Measurements from ENCODE around the gene PPP6R1. TPM values are rescaled to one million over a fixed set of nuclear protein-coding genes. Genes with fewer than 3 reads are reported as not detected.
A peak's percentile ranks its signal among the peaks of the same experiment; 100 is the strongest.

PPP6R1 gene
- total RNA-seq, 1 donor from 2014 or later: 64.6 TPM

- no peak for DNase-seq (ENCODE audit: low read depth)
Measured at GRCh38 chr19:55245236-55245904, 13.4 kb downstream of the PPP6R1 start.

- no peak for DNase-seq (ENCODE audit: low read depth)
Measured at GRCh38 chr19:55244004-55244680, 14.7 kb downstream of the PPP6R1 start.

GRCh38 chr19:55242517-55242916, 16.3 kb downstream of the PPP6R1 start:
- DNase-seq (ENCODE audit: low read depth): peak; percentile 50

GRCh38 chr19:55241935-55242464, 16.8 kb downstream of the PPP6R1 start:
- no peak for DNase-seq (ENCODE audit: low read depth)

- DNase-seq (ENCODE audit: low read depth): no peak
Measured at GRCh38 chr19:55241143-55241934, 17.5 kb downstream of the PPP6R1 start.

GRCh38 chr19:55240713-55241020, 18.1 kb downstream of the PPP6R1 start:
- no peak for DNase-seq (ENCODE audit: low read depth)

GRCh38 chr19:55239004-55239403, 19.8 kb downstream of the PPP6R1 start:
- no peak for DNase-seq (ENCODE audit: low read depth)

- no peak for DNase-seq (ENCODE audit: low read depth)
Measured at GRCh38 chr19:55238030-55238429, 20.8 kb downstream of the PPP6R1 start.

GRCh38 chr19:55232986-55233385, 25.8 kb downstream of the PPP6R1 start:
- no peak for DNase-seq (ENCODE audit: low read depth)

GRCh38 chr19:55232286-55232602, 26.6 kb downstream of the PPP6R1 start:
- DNase-seq (ENCODE audit: low read depth): no peak

- DNase-seq (ENCODE audit: low read depth): no peak
Measured at GRCh38 chr19:55231391-55232285, 27.2 kb downstream of the PPP6R1 start.

- DNase-seq (ENCODE audit: low read depth): no peak
Measured at GRCh38 chr19:55230780-55231179, 28.0 kb downstream of the PPP6R1 start.

- DNase-seq (ENCODE audit: low read depth): no peak
Measured at GRCh38 chr19:55230329-55230728, 28.5 kb downstream of the PPP6R1 start.

- no peak for DNase-seq (ENCODE audit: low read depth)
Measured at GRCh38 chr19:55229789-55230182, 29.0 kb downstream of the PPP6R1 start.

GRCh38 chr19:55229145-55229788, 29.6 kb downstream of the PPP6R1 start:
- no peak for DNase-seq (ENCODE audit: low read depth)

- DNase-seq (ENCODE audit: low read depth): no peak
Measured at GRCh38 chr19:55228403-55229031, 30.3 kb downstream of the PPP6R1 start, which contains the start of gene TMEM86B. TMEM86B (minus strand) TSS chr19:55228763; CDS start chr19:55228741, 22 bp downstream.

GRCh38 chr19:55228015-55228391, 30.8 kb downstream of the PPP6R1 start:
- no peak for DNase-seq (ENCODE audit: low read depth)

- DNase-seq (ENCODE audit: low read depth): no peak
Measured at GRCh38 chr19:55227241-55228014, 31.4 kb downstream of the PPP6R1 start.

- DNase-seq (ENCODE audit: low read depth): no peak
Measured at GRCh38 chr19:55226788-55227187, 32.0 kb downstream of the PPP6R1 start.

All from myocyte (in vitro differentiated cells).